ENCODE data around the gene MAP2K5. TPM values are rescaled to one million over a fixed set of nuclear protein-coding genes. Genes with fewer than 3 reads are reported as not detected.

MAP2K5 gene
- total and polyA plus RNA-seq, 9 of the 15 experiments (the other 6 are each of a cell fraction or from before 2014, with no cell fraction given), result 0.41 to 16.5 (median 7.5) TPM

GRCh38 chr15:67570875-67571647, 28.6 kb downstream of the MAP2K5 start:
- ChIA-PET CTCF (ENCODE audit: low intra/inter-chr PET ratio) (no interaction called here), POLR2A (interaction anchor here (0.6 to 1.4 kb wide), 4 partner anchors 10 to 121 kb away, joined by 3 to 4 read pairs (median 3); no protein-coding TSS in a partner anchor)
- Histone ChIP-seq H3K27me3 (ENCODE audit: control insufficient read depth in 2 of 2, insufficient read depth in 2 of 2, low read length in 2 of 2) (no peaks in the 10 kb centered on the region), H3K9ac (ENCODE audit: insufficient read depth in 1 of 2, low read depth in 2 of 2, low read length in 2 of 2) (no peak overlapping the region), H3K4me1 (replicated peaks in 1 of 2; ENCODE audit: control insufficient read depth in 2 of 2, insufficient read depth in 2 of 2, low read length in 2 of 2) (no peaks in the 10 kb centered on the region), H3K9me1 (ENCODE audit: control insufficient read depth, insufficient read depth, low read length) (no peaks in the 10 kb centered on the region), H3K27ac (ENCODE audit: extremely low read depth, low read depth, low read length) (no peak overlapping the region), H3K79me2 (ENCODE audit: control insufficient read depth, insufficient read depth, low read length) (no peaks in the 10 kb centered on the region), H3K36me3 (ENCODE audit: control insufficient read depth, insufficient read depth, low read length) (no peaks in the 10 kb centered on the region; the same call in 2 of the 3 replicates), H3K4me3 (no peak overlapping the region), H4K20me1 (replicated peaks; ENCODE audit: control insufficient read depth, insufficient read depth, low read length) (no peaks in the 10 kb centered on the region), H2AFZ (ENCODE audit: low read depth, low read length) (no peak overlapping the region), H3K4me2 (ENCODE audit: insufficient read depth, low read length) (no peak overlapping the region), H3K9me3 (replicated peaks; ENCODE audit: control insufficient read depth, insufficient read depth, low read depth, low read length) (no peaks in the 10 kb centered on the region)
- intact Hi-C loops (cut with micrococcal nuclease), result no loop called here
- DNase-seq (ENCODE audit: extremely low read depth in 1 of 4, low spot score in 3 of 4), result no peak
- TF ChIP-seq HDAC3 (IDR thresholded peaks at IDR 0.05; ENCODE audit: borderline replicate concordance, partially characterized antibody) (no peak), KLF1 (tag; IDR thresholded peaks at IDR 0.05) (no peak)
- TF ChIP-seq, protein P1, sequence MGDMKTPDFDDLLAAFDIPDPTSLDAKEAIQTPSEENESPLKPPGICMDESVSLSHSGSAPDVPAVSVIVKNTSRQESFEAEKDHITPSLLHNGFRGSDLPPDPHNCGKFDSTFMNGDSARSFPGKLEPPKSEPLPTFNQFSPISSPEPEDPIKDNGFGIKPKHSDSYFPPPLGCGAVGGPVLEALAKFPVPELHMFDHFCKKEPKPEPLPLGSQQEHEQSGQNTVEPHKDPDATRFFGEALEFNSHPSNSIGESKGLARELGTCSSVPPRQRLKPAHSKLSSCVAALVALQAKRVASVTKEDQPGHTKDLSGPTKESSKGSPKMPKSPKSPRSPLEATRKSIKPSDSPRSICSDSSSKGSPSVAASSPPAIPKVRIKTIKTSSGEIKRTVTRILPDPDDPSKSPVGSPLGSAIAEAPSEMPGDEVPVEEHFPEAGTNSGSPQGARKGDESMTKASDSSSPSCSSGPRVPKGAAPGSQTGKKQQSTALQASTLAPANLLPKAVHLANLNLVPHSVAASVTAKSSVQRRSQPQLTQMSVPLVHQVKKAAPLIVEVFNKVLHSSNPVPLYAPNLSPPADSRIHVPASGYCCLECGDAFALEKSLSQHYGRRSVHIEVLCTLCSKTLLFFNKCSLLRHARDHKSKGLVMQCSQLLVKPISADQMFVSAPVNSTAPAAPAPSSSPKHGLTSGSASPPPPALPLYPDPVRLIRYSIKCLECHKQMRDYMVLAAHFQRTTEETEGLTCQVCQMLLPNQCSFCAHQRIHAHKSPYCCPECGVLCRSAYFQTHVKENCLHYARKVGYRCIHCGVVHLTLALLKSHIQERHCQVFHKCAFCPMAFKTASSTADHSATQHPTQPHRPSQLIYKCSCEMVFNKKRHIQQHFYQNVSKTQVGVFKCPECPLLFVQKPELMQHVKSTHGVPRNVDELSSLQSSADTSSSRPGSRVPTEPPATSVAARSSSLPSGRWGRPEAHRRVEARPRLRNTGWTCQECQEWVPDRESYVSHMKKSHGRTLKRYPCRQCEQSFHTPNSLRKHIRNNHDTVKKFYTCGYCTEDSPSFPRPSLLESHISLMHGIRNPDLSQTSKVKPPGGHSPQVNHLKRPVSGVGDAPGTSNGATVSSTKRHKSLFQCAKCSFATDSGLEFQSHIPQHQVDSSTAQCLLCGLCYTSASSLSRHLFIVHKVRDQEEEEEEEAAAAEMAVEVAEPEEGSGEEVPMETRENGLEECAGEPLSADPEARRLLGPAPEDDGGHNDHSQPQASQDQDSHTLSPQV (IDR thresholded peaks at IDR 0.05), result no peak
- 69% methylated on average over 4 of the region's 4 CpGs for WGBS (ENCODE audit: insufficient coverage, low coverage, missing lambda C conversion rate)
- in situ Hi-C loops (cut with MboI), result no loop called here
- BruUV-seq (replicated peaks), result no TSS peak
- no peak for FAIRE-seq
- ATAC-seq, result no peak
